Mammary epithelial cell (primary cell): Measurements from ENCODE around the gene ANKRD10.

Source experiments
- EZH2 ChIP-seq: IDR thresholded peaks from 2 replicates; pipeline ENCODE4 v1.6.1; 2012; ENCODE audit warnings: low read length, inconsistent platforms, borderline replicate concordance
- TF ChIP-seq, protein P1 (sequence below), 2 donors: IDR thresholded peaks in 1 of 2; conservative IDR thresholded peaks in 1 of 2; 2 replicates each; pipeline ENCODE4 v1.5.1; 2011 to 2012; ENCODE audit warnings: inconsistent platforms in 2 of 2, low read length in 2 of 2, mild to moderate bottlenecking in 2 of 2, control low read depth in 1 of 2, low read depth in 1 of 2; ENCODE audit not compliant: insufficient read depth in 1 of 2; ENCODE audit errors: extremely low read depth in 1 of 2

DNA sequence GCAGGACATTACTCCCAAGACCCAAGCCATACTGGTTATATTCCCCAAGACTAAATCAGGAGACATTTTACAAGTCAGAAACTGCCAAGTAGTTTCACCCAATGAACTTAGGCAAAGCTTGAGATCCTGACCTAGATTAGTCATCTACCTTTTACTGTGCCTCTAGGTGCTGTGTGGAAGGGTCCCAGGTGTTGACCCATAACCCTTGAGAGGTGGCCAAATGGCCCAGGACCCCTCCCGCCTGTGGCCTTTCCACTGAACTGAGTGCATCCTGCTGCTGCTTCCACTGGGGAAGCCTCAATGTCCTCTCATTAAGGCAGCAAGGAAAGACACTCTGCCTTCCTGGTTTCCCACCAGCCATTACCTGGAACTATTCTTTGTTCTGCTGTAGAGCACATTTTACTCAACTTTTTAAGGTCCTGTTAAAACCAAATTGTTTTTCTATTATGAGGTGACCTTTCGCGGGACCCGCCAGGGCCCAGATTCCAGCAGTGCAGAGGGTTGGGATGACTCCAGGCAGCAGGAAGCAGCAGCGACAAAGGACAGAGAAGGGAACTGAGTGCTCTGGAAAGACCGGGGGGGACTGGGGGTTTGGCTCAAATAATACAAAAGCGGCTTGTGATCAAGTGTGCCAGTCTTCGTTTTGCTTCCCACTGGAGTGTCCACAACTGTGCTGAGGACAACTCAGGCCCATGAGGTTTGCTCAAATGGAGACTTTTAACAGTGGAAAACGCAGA lies 27.1 kb downstream of the ANKRD10 start:
- TF ChIP-seq, protein P1, sequence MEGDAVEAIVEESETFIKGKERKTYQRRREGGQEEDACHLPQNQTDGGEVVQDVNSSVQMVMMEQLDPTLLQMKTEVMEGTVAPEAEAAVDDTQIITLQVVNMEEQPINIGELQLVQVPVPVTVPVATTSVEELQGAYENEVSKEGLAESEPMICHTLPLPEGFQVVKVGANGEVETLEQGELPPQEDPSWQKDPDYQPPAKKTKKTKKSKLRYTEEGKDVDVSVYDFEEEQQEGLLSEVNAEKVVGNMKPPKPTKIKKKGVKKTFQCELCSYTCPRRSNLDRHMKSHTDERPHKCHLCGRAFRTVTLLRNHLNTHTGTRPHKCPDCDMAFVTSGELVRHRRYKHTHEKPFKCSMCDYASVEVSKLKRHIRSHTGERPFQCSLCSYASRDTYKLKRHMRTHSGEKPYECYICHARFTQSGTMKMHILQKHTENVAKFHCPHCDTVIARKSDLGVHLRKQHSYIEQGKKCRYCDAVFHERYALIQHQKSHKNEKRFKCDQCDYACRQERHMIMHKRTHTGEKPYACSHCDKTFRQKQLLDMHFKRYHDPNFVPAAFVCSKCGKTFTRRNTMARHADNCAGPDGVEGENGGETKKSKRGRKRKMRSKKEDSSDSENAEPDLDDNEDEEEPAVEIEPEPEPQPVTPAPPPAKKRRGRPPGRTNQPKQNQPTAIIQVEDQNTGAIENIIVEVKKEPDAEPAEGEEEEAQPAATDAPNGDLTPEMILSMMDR (conservative IDR thresholded peaks at IDR 0.05 in 1 of 2, IDR thresholded peaks at IDR 0.05 in 1 of 2; ENCODE audit: extremely low read depth in 1 of 2, insufficient read depth in 1 of 2, low read depth in 1 of 2, low read length in 2 of 2), result no peak
- no peak for TF ChIP-seq EZH2
